Natural killer cell (primary cell): Measurements from ENCODE around the gene RGS3. TPM values are rescaled to one million over a fixed set of nuclear protein-coding genes. Genes with fewer than 3 reads are reported as not detected.

ENCODE experiments used
- ATAC-seq, 3 donors: fragments of 150-1000 bp in 2 of 3; fragments of 200-7000 bp in 1 of 3; cut with Tn5 transposase; 1 replicate in 1 of 3; 2 replicates in 2 of 3; pipeline ENCODE4 v1.10.0; 2021; ENCODE audit warnings: mild to moderate bottlenecking in 2 of 3, moderate library complexity in 2 of 3
- DNase-seq, 2 donors: peaks; one replicate each; pipeline versions ENCODE4 v3.0.0 to v3.0.0-alpha.2; 2013 to 2021; ENCODE audit warnings: mixed read lengths in 1 of 2
- H3K27ac ChIP-seq: one replicate; pipeline ENCODE4 v1.5.1; 2013; ENCODE audit warnings: mild to moderate bottlenecking, low read length
- H3K27me3 ChIP-seq: one replicate; pipeline ENCODE4 v1.6.1; 2013; ENCODE audit warnings: low read length; ENCODE audit not compliant: control insufficient read depth, insufficient read depth
- H3K36me3 ChIP-seq: one replicate; pipeline ENCODE4 v1.6.1; 2013; ENCODE audit warnings: low read length; ENCODE audit not compliant: control insufficient read depth, insufficient read depth
- H3K4me1 ChIP-seq: one replicate; pipeline ENCODE4 v1.6.1; 2013; ENCODE audit warnings: low read length; ENCODE audit not compliant: control insufficient read depth, insufficient read depth
- H3K4me3 ChIP-seq: one replicate; pipeline ENCODE4 v1.5.1; 2013; ENCODE audit warnings: low read length
- H3K9me3 ChIP-seq: one replicate; pipeline ENCODE4 v1.6.1; 2013; ENCODE audit warnings: low read length; ENCODE audit not compliant: control insufficient read depth, insufficient read depth
- H3K27ac Mint-ChIP-seq, 2 donors: one replicate each; pipeline ENCODE4 v1.8.0; 2022; ENCODE audit warnings: mild to moderate bottlenecking in 2 of 2, mixed read lengths in 2 of 2, moderate library complexity in 1 of 2
- H3K27me3 Mint-ChIP-seq, 2 donors: one replicate each; pipeline ENCODE4 v1.8.0; 2022; ENCODE audit warnings: low read depth in 2 of 2, mixed read lengths in 2 of 2
- H3K36me3 Mint-ChIP-seq: one replicate; pipeline ENCODE4 v1.8.0; 2022; ENCODE audit warnings: mixed read lengths
- H3K4me1 Mint-ChIP-seq, 2 donors: one replicate each; pipeline ENCODE4 v1.8.0; 2022; ENCODE audit warnings: mixed read lengths in 2 of 2
- H3K4me3 Mint-ChIP-seq: one replicate; pipeline ENCODE4 v1.8.0; 2022; ENCODE audit warnings: mild to moderate bottlenecking, moderate library complexity, mixed read lengths
- H3K9me3 Mint-ChIP-seq, 2 donors: one replicate each; pipeline ENCODE4 v1.8.0; 2022; ENCODE audit warnings: mixed read lengths in 2 of 2
- CTCF ChIP-seq: fragments of 200-600 bp; IDR thresholded peaks from one replicate; pipeline ENCODE4 v1.8.0; 2022; ENCODE audit warnings: antibody characterized with exemption
- WGBS: methylation state at CpG from one replicate; pipeline ENCODE4 v1.1.7; 2013; ENCODE audit warnings: missing lambda C conversion rate; ENCODE audit not compliant: insufficient coverage; 5-methylcytosine and 5-hydroxymethylcytosine counted together
- intact Hi-C: fragments of 100-400 bp; cut with micrococcal nuclease; formaldehyde crosslinking; loops from one replicate; pipeline ENCODE4 v1.14.2; 2022
- total RNA-seq, 4 donors: library from RNA; stranded (reverse); fragments of 120-200 nt in 1 of 4; gene quantifications; one replicate each; pipeline versions ENCODE4 v1.2.3 to v1.2.4, GENCODE V29; 2013 to 2022

Gene RGS3
- total RNA-seq, 3 donors from 2014 or later (not counting 1 experiment from before 2014, with no cell fraction given) = 148 to 269 (median 190) TPM

- ATAC-seq (no peak), DNase-seq (no peak)
- TF ChIP-seq CTCF = no peak
- Histone ChIP-seq H3K27me3 (no peaks in the 10 kb centered on the region), H3K36me3 (peaks cover 12% of the 10 kb centered on the region), H3K4me3 (no peak overlapping the region), H3K9me3 (no peaks in the 10 kb centered on the region), H3K4me1 (no peaks in the 10 kb centered on the region), H3K27ac (no peak overlapping the region)
- 90% methylated on average over 6 of the region's 8 CpGs for WGBS
- intact Hi-C loops = no loop called here
- Mint-ChIP-seq H3K27me3 (no peaks in the 10 kb centered on the region), H3K4me3 (no peak overlapping the region), H3K36me3 (no peaks in the 10 kb centered on the region), H3K9me3 (no peaks in the 10 kb centered on the region), H3K4me1 (peaks cover 0 to 10% of the 10 kb centered on the region in 2 donors), H3K27ac (peak overlapping the region in 1 of 2 donors; percentile 11)
These were observed 139.5 kb downstream of the RGS3 start for GRCh38 chr9:113603048-113603375.

- no peak overlapping the region for H3K4me3 ChIP-seq
- no peaks in the 10 kb centered on the region for H3K4me1 ChIP-seq
- intact Hi-C loops = no loop called here
- TF ChIP-seq CTCF = no peak
- Mint-ChIP-seq H3K36me3 (no peaks in the 10 kb centered on the region), H3K4me3 (no peak overlapping the region), H3K27ac (peak overlapping the region; percentile 11 to 51), H3K27me3 (no peaks in the 10 kb centered on the region), H3K9me3 (no peaks in the 10 kb centered on the region), H3K4me1 (peaks cover 0 to 10% of the 10 kb centered on the region in 2 donors)
- H3K27me3 ChIP-seq = no peaks in the 10 kb centered on the region
- ATAC-seq = no peak
- 95% methylated on average over 5 of the region's 5 CpGs for WGBS
- peaks cover 5% of the 10 kb centered on the region for H3K36me3 ChIP-seq
- DNase-seq = no peak
- H3K9me3 ChIP-seq = no peaks in the 10 kb centered on the region
- H3K27ac ChIP-seq = no peak overlapping the region
These were observed 140.2 kb downstream of the RGS3 start for GRCh38 chr9:113603773-113604172.

GRCh38 chr9:113604393-113604792 is 140.9 kb downstream of the RGS3 start:
- no peak for TF ChIP-seq CTCF
- Histone ChIP-seq H3K4me1 (no peaks in the 10 kb centered on the region), H3K27ac (no peak overlapping the region), H3K9me3 (no peaks in the 10 kb centered on the region), H3K36me3 (peaks cover 2% of the 10 kb centered on the region), H3K27me3 (no peaks in the 10 kb centered on the region), H3K4me3 (no peak overlapping the region)
- 91% methylated on average over 3 of the region's 3 CpGs for WGBS
- no peaks in the 10 kb centered on the region for H3K27me3 Mint-ChIP-seq
- peaks cover 0 to 10% of the 10 kb centered on the region in 2 donors for H3K4me1 Mint-ChIP-seq
- DNase-seq (no peak), ATAC-seq (no peak)
- H3K9me3 Mint-ChIP-seq = no peaks in the 10 kb centered on the region
- H3K4me3 Mint-ChIP-seq = no peak overlapping the region
- H3K27ac Mint-ChIP-seq = peak overlapping the region; percentile 11 to 51
- intact Hi-C loops = no loop called here
- H3K36me3 Mint-ChIP-seq = no peaks in the 10 kb centered on the region

GRCh38 chr9:113606510-113606909 is 143.0 kb downstream of the RGS3 start:
- H3K4me3 Mint-ChIP-seq = no peak overlapping the region
- no peaks in the 10 kb centered on the region for H3K9me3 Mint-ChIP-seq
- no peak overlapping the region for H3K27ac ChIP-seq
- DNase-seq (no peak), ATAC-seq (no peak)
- H3K9me3 ChIP-seq = no peaks in the 10 kb centered on the region
- no peak for TF ChIP-seq CTCF
- intact Hi-C loops = no loop called here
- H3K27me3 Mint-ChIP-seq = no peaks in the 10 kb centered on the region
- H3K36me3 Mint-ChIP-seq = no peaks in the 10 kb centered on the region
- no peaks in the 10 kb centered on the region for H3K4me1 ChIP-seq
- H3K27ac Mint-ChIP-seq = no peak overlapping the region
- peaks cover 0 to 3% of the 10 kb centered on the region in 2 donors for H3K4me1 Mint-ChIP-seq
- no peak overlapping the region for H3K4me3 ChIP-seq
- 96% methylated on average over 6 of the region's 6 CpGs for WGBS
- H3K36me3 ChIP-seq = no peaks in the 10 kb centered on the region
- no peaks in the 10 kb centered on the region for H3K27me3 ChIP-seq
